ENCODE data around the gene GPRC5C.

Gene GPRC5C

DNA sequence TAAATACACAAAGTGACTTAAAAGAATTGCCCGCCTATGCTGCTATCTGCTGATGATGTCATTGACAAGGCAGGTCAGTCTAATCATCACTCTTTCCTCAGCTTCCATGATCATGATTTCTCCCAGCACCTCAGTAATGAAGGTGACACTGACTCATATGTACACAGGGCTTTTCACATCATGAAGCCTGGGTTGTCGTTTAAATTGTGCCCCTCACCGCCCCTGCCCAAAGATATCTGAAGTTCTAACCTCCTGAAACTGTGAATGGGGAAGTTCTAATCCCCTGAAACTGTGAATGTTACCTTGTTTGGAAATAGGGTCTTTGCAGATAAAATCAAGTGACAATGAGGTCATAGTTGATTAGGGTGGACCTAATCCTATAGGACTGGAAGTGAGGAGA lies 17.4 kb upstream of the GPRC5C start:
- Histone ChIP-seq H4K20me1 (ENCODE audit: insufficient read depth, low read length) (no peaks in the 10 kb centered on the region), H3K4me3 (ENCODE audit: low read length) (no peak overlapping the region), H3K4me1 (ENCODE audit: low read length) (peaks cover 24% of the 10 kb centered on the region), H2AFZ (ENCODE audit: low read depth, low read length) (peak overlapping the region; percentile 62), H3K79me2 (ENCODE audit: low read length) (no peaks in the 10 kb centered on the region), H3K9me3 (ENCODE audit: insufficient read depth, low read length) (no peaks in the 10 kb centered on the region), H3K27ac (ENCODE audit: low read length) (peak overlapping the region; percentile 64), H3K9ac (ENCODE audit: low read length) (no peak overlapping the region), H3K36me3 (replicated peaks; ENCODE audit: low read depth, low read length) (no peaks in the 10 kb centered on the region), H3K27me3 (ENCODE audit: low read depth, low read length) (no peaks in the 10 kb centered on the region), H3K4me2 (ENCODE audit: low read length) (peak overlapping the region; percentile 23)
- TF ChIP-seq EZH2phosphoT487 (IDR thresholded peaks at IDR 0.05; ENCODE audit: low read depth), result no peak
- TF ChIP-seq, protein P1, sequence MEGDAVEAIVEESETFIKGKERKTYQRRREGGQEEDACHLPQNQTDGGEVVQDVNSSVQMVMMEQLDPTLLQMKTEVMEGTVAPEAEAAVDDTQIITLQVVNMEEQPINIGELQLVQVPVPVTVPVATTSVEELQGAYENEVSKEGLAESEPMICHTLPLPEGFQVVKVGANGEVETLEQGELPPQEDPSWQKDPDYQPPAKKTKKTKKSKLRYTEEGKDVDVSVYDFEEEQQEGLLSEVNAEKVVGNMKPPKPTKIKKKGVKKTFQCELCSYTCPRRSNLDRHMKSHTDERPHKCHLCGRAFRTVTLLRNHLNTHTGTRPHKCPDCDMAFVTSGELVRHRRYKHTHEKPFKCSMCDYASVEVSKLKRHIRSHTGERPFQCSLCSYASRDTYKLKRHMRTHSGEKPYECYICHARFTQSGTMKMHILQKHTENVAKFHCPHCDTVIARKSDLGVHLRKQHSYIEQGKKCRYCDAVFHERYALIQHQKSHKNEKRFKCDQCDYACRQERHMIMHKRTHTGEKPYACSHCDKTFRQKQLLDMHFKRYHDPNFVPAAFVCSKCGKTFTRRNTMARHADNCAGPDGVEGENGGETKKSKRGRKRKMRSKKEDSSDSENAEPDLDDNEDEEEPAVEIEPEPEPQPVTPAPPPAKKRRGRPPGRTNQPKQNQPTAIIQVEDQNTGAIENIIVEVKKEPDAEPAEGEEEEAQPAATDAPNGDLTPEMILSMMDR (IDR thresholded peaks at IDR 0.05; ENCODE audit: low read depth, low read length), result no peak

DNA sequence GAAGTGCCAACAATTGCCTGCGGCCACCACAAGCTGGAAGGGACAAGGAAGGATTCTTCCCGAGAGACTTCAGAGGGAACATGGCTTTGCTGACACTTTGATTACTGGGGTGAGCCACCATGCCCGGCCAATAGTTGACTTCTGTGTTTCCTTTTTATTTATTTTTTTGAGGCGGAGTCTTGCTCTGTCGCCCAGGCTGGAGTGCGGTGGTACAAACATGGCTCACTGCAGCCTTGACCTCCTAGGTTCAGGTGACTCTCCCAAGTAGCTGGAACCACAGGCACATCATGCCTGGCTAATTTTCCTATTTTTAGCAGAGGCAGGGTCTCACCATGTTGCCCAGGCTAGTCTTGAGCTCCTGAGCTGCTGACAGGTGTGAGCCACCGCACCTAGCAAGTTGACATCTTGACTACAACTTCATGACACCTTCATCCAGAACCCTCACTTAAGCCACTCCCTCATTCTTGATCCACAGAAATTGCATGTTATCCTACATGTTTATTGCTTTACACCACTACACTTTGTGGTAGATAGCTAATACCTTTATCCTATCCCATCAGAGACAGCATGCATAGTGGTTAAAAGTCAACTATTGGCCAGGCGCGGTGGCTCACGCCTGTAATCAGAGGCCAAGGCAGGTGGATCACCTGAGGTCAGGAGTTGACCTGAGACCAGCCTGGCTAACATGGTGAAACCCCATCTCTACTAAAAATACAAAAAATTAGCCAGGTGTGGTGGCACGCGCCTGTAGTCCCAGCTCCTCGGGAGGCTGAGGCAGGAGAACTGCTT lies 16.1 kb upstream of the GPRC5C start:
- H3K27ac ChIP-seq (ENCODE audit: low read length), result no peak overlapping the region
- H2AFZ ChIP-seq (ENCODE audit: low read depth, low read length), result no peak overlapping the region
- H3K4me2 ChIP-seq (ENCODE audit: low read length), result no peak overlapping the region
- no peak for TF ChIP-seq EZH2phosphoT487 (IDR thresholded peaks at IDR 0.05; ENCODE audit: low read depth)
- H3K27me3 ChIP-seq (ENCODE audit: low read depth, low read length), result no peaks in the 10 kb centered on the region
- H3K9ac ChIP-seq (ENCODE audit: low read length), result no peak overlapping the region
- H3K4me3 ChIP-seq (ENCODE audit: low read length), result no peak overlapping the region
- H3K9me3 ChIP-seq (ENCODE audit: insufficient read depth, low read length), result no peaks in the 10 kb centered on the region
- H3K4me1 ChIP-seq (ENCODE audit: low read length), result peaks cover 24% of the 10 kb centered on the region
- no peaks in the 10 kb centered on the region for H3K79me2 ChIP-seq (ENCODE audit: low read length)
- no peaks in the 10 kb centered on the region for H3K36me3 ChIP-seq (replicated peaks; ENCODE audit: low read depth, low read length)
- H4K20me1 ChIP-seq (ENCODE audit: insufficient read depth, low read length), result no peaks in the 10 kb centered on the region

DNA sequence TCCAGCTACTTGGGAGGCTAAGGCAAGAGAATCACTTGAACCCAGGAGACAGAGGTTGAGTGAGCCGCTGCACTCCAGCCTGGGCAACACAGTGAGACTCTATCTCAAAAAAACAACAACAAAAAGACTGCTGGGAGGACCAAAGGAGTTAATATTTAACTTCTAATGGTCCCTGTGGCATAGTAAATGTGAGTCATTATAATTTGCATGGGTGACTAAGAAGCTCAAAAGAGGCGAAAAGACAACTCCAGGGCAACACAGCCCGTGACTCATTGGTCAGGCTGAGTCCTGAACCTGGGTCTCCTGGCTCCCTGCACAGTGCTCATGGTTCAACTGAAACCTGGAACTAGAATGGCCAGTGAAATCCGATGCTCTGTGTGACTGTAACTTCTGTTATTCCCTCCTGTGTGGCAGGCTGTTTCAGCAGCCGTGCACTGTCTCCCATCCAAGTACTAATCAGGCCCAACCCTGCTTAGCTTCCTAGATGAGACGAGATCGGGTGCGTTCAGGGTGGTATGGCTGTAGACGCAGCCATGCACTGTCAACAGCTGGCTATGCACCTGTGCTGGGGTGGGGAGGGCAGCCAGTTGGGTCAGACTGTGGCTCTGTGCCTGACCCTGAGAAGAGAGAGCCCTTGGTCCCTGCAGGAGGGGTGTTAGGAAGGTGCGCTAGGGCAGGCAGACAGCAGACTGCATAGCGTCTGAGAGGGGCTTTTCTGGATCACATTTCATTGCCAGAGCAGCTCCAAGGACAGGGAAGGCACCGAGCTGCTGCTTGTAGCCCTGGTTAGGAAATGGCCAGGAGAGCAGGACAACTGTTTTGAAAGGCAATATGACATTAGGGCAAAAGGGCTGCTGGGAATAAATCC lies 14.5 kb upstream of the GPRC5C start:
- TF ChIP-seq, protein P1 (IDR thresholded peaks at IDR 0.05; ENCODE audit: low read depth, low read length), result no peak
- TF ChIP-seq EZH2phosphoT487 (IDR thresholded peaks at IDR 0.05; ENCODE audit: low read depth), result no peak
- no peak overlapping the region for H3K4me3 ChIP-seq (ENCODE audit: low read length)
- H3K27ac ChIP-seq (ENCODE audit: low read length), result no peak overlapping the region
- H3K79me2 ChIP-seq (ENCODE audit: low read length), result no peaks in the 10 kb centered on the region
- H3K9me3 ChIP-seq (ENCODE audit: insufficient read depth, low read length), result no peaks in the 10 kb centered on the region
- peak overlapping the region; percentile 29 for H3K4me2 ChIP-seq (ENCODE audit: low read length)
- H3K9ac ChIP-seq (ENCODE audit: low read length), result no peak overlapping the region
- H3K4me1 ChIP-seq (ENCODE audit: low read length), result peaks cover 24% of the 10 kb centered on the region
- H3K36me3 ChIP-seq (replicated peaks; ENCODE audit: low read depth, low read length), result no peaks in the 10 kb centered on the region
- H3K27me3 ChIP-seq (ENCODE audit: low read depth, low read length), result no peaks in the 10 kb centered on the region
- H4K20me1 ChIP-seq (ENCODE audit: insufficient read depth, low read length), result no peaks in the 10 kb centered on the region
- H2AFZ ChIP-seq (ENCODE audit: low read depth, low read length), result no peak overlapping the region

DNA sequence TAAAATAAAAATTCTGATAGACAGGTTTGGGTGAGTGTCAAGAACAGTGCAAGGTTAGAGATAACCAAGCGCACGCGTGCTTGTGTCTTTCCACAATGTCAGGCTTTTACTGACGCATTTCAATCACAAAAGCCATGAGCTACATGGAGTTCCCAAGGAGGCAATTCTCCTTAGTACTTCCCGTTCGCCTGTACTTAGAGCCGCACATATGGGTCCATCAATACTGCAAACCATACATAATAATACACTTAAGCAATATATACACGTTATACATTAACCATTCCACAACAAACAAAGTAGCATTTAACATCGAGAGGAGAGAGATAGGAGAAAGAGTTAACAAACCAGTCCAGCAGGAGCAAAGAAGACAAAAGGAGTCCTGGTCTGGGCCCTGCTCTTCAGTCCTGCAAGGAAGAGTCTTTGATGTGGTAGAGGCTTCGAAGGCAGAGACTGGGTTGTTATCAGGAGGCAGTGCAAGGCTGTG lies 11.9 kb upstream of the GPRC5C start:
- Histone ChIP-seq H3K27ac (ENCODE audit: low read length) (no peak overlapping the region), H3K79me2 (ENCODE audit: low read length) (no peaks in the 10 kb centered on the region), H3K4me2 (ENCODE audit: low read length) (no peak overlapping the region), H4K20me1 (ENCODE audit: insufficient read depth, low read length) (no peaks in the 10 kb centered on the region), H3K9ac (ENCODE audit: low read length) (no peak overlapping the region), H3K36me3 (replicated peaks; ENCODE audit: low read depth, low read length) (no peaks in the 10 kb centered on the region), H3K27me3 (ENCODE audit: low read depth, low read length) (no peaks in the 10 kb centered on the region), H3K9me3 (ENCODE audit: insufficient read depth, low read length) (no peaks in the 10 kb centered on the region), H3K4me1 (ENCODE audit: low read length) (peaks cover 14% of the 10 kb centered on the region), H2AFZ (ENCODE audit: low read depth, low read length) (no peak overlapping the region), H3K4me3 (ENCODE audit: low read length) (no peak overlapping the region)
- TF ChIP-seq, protein P1 (IDR thresholded peaks at IDR 0.05; ENCODE audit: low read depth, low read length), result no peak
- TF ChIP-seq EZH2phosphoT487 (IDR thresholded peaks at IDR 0.05; ENCODE audit: low read depth), result no peak

All from OCI-LY3 (cell line).